Activated B cell treated with CpG ODN at 0.5 μM for 24 hours (primary cell): ENCODE results near the gene WNT7B. TPM values are rescaled to one million over a fixed set of nuclear protein-coding genes. Genes with fewer than 3 reads are reported as not detected.

ENCODE experiments used
- ATAC-seq: fragments of 200-7000 bp; cut with Tn5 transposase; one replicate; pipeline ENCODE4 v1.10.0; 2021; ENCODE audit warnings: low read depth, mild to moderate bottlenecking, moderate library complexity
- CTCF ChIA-PET: fragments of 350-600 bp; sonication (Branson Sonifier 250); formaldehyde crosslinking; loops from one replicate; lab custom pipeline; 2021; ENCODE audit warnings: antibody characterized with exemption; lab: Charles Lee
- POLR2A ChIA-PET: fragments of 350-600 bp; sonication (Branson Sonifier 250); formaldehyde crosslinking; loops from one replicate; lab custom pipeline; 2021; ENCODE audit warnings: antibody characterized with exemption; lab: Charles Lee
- DNase-seq: peaks from one replicate; pipeline ENCODE4 v3.0.0; 2022
- H3K27ac Mint-ChIP-seq: one replicate; pipeline ENCODE4 v1.8.0; 2020; ENCODE audit warnings: mixed read lengths
- H3K27me3 Mint-ChIP-seq: one replicate; pipeline ENCODE4 v1.8.0; 2021; ENCODE audit warnings: mixed read lengths
- H3K36me3 Mint-ChIP-seq: one replicate; pipeline ENCODE4 v1.8.0; 2021; ENCODE audit warnings: low read depth, mixed read lengths
- H3K4me1 Mint-ChIP-seq: one replicate; pipeline ENCODE4 v1.8.0; 2021; ENCODE audit warnings: mixed read lengths
- H3K4me3 Mint-ChIP-seq: one replicate; pipeline ENCODE4 v1.8.0; 2020; ENCODE audit warnings: mild to moderate bottlenecking, mixed read lengths
- H3K9me3 Mint-ChIP-seq: one replicate; pipeline ENCODE4 v1.8.0; 2020; ENCODE audit warnings: mixed read lengths
- intact Hi-C: fragments of 100-400 bp; cut with micrococcal nuclease; formaldehyde crosslinking; loops from one replicate; pipeline ENCODE4 v1.15.1; 2024
- total RNA-seq: library from RNA; stranded (reverse); gene quantifications from 2 replicates; pipeline ENCODE4 v1.2.3, GENCODE V29; 2022
- TF ChIP-seq, protein P1 (sequence below): fragments of 200-600 bp; IDR thresholded peaks from one replicate; pipeline ENCODE4 v1.8.0; 2022; ENCODE audit warnings: antibody characterized with exemption, mild to moderate bottlenecking

Gene WNT7B
- total RNA-seq, 1 donor from 2014 or later, result not detected

DNA sequence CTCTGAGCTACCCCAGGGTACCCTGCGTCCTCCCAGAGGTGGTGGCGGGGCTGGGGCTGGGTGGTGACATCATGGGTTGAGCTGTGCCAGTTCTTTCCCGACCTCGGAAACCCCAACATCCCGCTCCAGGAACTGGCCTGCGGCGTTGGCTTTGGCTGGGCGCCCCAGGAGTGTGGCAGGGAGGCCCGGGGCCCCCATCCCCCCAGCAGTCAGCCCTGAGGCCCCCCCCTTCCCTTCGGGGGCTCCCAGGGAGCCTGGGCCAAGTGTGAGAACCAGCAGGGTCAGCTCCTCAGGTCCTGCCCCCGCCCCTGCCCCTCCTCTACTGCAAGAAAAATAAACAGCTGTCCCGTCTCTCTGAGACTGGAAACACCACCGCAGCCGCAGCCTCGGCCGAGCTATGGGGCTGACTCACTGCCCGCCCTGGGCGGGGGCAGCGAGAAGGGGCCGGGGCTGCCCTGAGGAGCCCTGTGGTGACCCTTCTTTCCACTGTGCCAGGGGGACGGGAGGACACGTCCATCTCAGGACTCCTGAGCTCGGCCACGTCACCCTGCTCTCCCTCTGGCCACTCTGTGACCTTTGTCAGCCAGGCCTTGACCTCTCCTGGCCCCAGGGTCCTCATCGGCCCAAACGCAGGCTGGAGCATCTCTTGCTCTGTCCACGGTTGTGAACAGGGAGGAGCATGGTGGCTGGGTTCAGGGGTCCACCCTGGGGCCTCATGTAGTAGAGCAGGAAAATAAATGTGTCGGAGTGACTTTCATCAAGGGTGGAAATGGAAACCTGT is 73.4 kb downstream of the WNT7B start:
- intact Hi-C loops, result no loop called here
- TF ChIP-seq, protein P1, sequence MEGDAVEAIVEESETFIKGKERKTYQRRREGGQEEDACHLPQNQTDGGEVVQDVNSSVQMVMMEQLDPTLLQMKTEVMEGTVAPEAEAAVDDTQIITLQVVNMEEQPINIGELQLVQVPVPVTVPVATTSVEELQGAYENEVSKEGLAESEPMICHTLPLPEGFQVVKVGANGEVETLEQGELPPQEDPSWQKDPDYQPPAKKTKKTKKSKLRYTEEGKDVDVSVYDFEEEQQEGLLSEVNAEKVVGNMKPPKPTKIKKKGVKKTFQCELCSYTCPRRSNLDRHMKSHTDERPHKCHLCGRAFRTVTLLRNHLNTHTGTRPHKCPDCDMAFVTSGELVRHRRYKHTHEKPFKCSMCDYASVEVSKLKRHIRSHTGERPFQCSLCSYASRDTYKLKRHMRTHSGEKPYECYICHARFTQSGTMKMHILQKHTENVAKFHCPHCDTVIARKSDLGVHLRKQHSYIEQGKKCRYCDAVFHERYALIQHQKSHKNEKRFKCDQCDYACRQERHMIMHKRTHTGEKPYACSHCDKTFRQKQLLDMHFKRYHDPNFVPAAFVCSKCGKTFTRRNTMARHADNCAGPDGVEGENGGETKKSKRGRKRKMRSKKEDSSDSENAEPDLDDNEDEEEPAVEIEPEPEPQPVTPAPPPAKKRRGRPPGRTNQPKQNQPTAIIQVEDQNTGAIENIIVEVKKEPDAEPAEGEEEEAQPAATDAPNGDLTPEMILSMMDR, result no peak
- Mint-ChIP-seq H3K27me3 (peaks cover 15% of the 10 kb centered on the region), H3K4me3 (no peak overlapping the region), H3K27ac (no peak overlapping the region), H3K9me3 (no peaks in the 10 kb centered on the region), H3K4me1 (no peaks in the 10 kb centered on the region), H3K36me3 (no peaks in the 10 kb centered on the region)
- ChIA-PET POLR2A (no interaction called here), CTCF (no interaction called here)
- ATAC-seq, result no peak
- no peak for DNase-seq

DNA sequence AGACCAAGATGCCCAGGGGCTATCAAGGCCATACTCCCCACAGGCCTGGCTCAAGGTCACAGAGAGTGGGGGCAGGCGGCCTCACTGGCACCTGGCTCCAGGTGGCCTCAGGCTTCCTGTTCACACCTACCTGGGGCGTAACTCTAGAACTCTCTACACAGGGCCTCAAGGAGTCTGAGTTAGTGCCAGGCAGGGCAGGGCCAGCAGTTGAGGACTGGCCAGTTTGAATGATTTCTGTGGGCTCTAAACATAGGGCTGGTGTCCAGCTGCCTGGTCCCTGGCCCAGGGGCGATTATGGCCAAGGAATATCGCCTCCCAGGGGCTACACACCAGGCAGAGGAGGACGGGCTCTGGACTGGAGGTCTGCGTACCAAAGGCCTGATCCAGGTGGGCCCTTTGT is 79.2 kb downstream of the WNT7B start:
- Mint-ChIP-seq H3K36me3 (no peaks in the 10 kb centered on the region), H3K4me1 (no peaks in the 10 kb centered on the region), H3K27ac (no peak overlapping the region), H3K9me3 (no peaks in the 10 kb centered on the region), H3K27me3 (peaks cover 12% of the 10 kb centered on the region), H3K4me3 (no peak overlapping the region)
- intact Hi-C loops, result no loop called here
- DNase-seq, result no peak
- ATAC-seq, result no peak
- ChIA-PET POLR2A (no interaction called here), CTCF (no interaction called here)
- TF ChIP-seq, protein P1, result no peak

DNA sequence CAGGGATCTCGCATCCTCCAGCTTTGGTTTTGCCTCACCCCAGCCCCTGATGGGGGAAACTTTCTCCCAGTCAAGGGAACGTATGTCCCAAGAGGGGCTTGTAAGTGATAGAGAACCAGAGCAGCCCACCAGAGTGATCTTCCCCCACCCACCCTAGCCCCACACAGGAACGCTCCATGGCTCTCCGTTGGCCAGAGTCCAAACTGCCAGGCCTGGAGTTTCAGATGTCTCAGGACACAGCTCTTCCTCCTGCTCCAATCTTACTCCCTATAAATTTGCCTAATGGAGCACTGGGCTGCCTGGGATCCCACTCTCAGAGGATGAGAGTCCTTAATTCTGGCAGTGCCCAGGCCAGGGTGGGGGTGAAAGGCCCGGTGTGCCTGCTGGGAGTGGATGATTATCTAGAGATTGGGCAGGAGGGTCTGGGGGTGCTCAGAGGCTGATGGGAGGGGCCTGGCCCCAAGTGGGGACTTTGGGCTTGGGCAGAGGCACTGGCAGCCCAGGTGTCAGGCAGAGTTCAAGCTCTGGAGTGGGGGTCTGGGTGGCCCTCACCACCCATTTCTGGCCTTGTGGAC is 79.9 kb downstream of the WNT7B start:
- H3K4me1 Mint-ChIP-seq, result no peaks in the 10 kb centered on the region
- H3K4me3 Mint-ChIP-seq, result no peak overlapping the region
- TF ChIP-seq, protein P1, result no peak
- peaks cover 12% of the 10 kb centered on the region for H3K27me3 Mint-ChIP-seq
- no peaks in the 10 kb centered on the region for H3K36me3 Mint-ChIP-seq
- ATAC-seq (no peak), DNase-seq (no peak)
- H3K27ac Mint-ChIP-seq, result no peak overlapping the region
- intact Hi-C loops, result no loop called here
- ChIA-PET CTCF (no interaction called here), POLR2A (no interaction called here)
- no peaks in the 10 kb centered on the region for H3K9me3 Mint-ChIP-seq

DNA sequence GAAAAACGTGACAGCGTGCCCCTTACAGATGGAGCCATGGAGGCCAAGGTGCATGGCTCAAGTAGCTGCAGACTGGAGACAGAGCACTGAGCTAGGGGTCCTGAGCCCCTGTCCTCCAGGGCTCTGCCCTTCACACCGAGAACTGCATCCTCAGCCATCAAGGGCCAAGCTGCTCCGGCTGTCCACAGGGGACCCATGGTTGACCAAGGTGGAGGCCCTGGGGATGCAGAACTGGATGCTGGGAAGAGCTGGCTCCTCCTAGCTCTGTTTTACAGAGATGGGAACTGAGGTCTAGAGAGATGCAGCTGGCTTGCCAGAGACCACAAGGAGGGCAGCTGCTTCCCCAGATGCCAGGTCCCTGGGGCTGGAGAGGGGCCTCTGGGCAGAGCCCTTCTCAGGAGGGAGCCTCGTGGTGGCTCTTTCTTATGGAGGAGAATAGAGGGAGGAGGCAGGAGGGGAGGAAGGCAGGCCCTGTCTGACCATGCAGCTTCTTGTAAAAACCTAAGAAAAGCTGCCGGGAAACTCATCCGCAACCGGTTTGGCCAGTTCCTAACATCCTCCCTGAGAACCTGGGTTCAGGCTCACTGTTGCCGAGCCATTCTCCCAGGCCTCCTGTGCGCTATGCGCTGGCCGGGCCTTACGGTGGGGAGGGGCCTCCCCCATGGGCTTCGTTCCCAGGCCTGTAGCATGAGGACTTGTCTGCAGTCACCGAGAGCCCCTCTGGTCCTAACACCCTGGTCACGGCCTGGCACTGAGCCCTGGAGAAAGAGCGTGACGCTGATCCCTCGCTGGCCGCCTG is 80.6 kb downstream of the WNT7B start:
- H3K9me3 Mint-ChIP-seq, result no peaks in the 10 kb centered on the region
- peaks cover 13% of the 10 kb centered on the region for H3K27me3 Mint-ChIP-seq
- TF ChIP-seq, protein P1, result no peak
- H3K4me1 Mint-ChIP-seq, result no peaks in the 10 kb centered on the region
- no peaks in the 10 kb centered on the region for H3K36me3 Mint-ChIP-seq
- POLR2A ChIA-PET, result no interaction called here
- DNase-seq, result no peak
- no peak for ATAC-seq
- intact Hi-C loops, result no loop called here
- no peak overlapping the region for H3K27ac Mint-ChIP-seq
- CTCF ChIA-PET, result no interaction called here
- no peak overlapping the region for H3K4me3 Mint-ChIP-seq
